H9 (cell line): Measurements from ENCODE around the gene ARHGEF12. TPM values are rescaled to one million over a fixed set of nuclear protein-coding genes. Genes with fewer than 3 reads are reported as not detected.

ENCODE experiments used
- DNase-seq: peaks from one replicate; pipeline ENCODE4 v3.0.0-alpha.2; 2017
- H2AFZ ChIP-seq: one replicate; pipeline ENCODE4 v1.6.1; 2013; ENCODE audit warnings: mild to moderate bottlenecking, low read length, control low read depth, moderate library complexity
- H2AK5ac ChIP-seq: 2 replicates; pipeline ENCODE4 v1.6.1; 2013; ENCODE audit warnings: low read length, control low read depth, mixed read lengths; ENCODE audit not compliant: insufficient read length
- H2BK120ac ChIP-seq: one replicate; pipeline ENCODE4 v1.6.1; 2013; ENCODE audit warnings: low read depth, mild to moderate bottlenecking, low read length, control low read depth, inconsistent platforms; ENCODE audit not compliant: poor library complexity, severe bottlenecking
- H2BK12ac ChIP-seq: 2 replicates; pipeline ENCODE4 v1.6.1; 2013; ENCODE audit warnings: low read length, control low read depth, mixed read lengths, low read depth; ENCODE audit not compliant: insufficient read length
- H2BK15ac ChIP-seq: 2 replicates; pipeline ENCODE4 v1.6.1; 2013; ENCODE audit warnings: low read depth, low read length, control low read depth
- H2BK20ac ChIP-seq: one replicate; pipeline ENCODE4 v1.6.1; 2013; ENCODE audit warnings: low read depth, mild to moderate bottlenecking, low read length, control low read depth, inconsistent platforms; ENCODE audit not compliant: poor library complexity, severe bottlenecking
- H2BK5ac ChIP-seq: 2 replicates; pipeline ENCODE4 v1.6.1; 2013; ENCODE audit warnings: low read length, control low read depth, mixed read lengths; ENCODE audit not compliant: insufficient read length
- H3K14ac ChIP-seq: 2 replicates; pipeline ENCODE4 v1.6.1; 2013; ENCODE audit warnings: low read length, control low read depth; ENCODE audit not compliant: insufficient read depth
- H3K18ac ChIP-seq: 2 replicates; pipeline ENCODE4 v1.6.1; 2013; ENCODE audit warnings: low read depth, mild to moderate bottlenecking, mixed read lengths, low read length, control low read depth; ENCODE audit not compliant: insufficient read length
- H3K23ac ChIP-seq: 2 replicates; pipeline ENCODE4 v1.6.1; 2013; ENCODE audit warnings: low read length, control low read depth, mixed read lengths, low read depth; ENCODE audit not compliant: insufficient read length
- H3K23me2 ChIP-seq: 2 replicates; pipeline ENCODE4 v1.6.1; 2013; ENCODE audit warnings: low read depth, mild to moderate bottlenecking, mixed read lengths, low read length, control low read depth; ENCODE audit not compliant: insufficient read length, poor library complexity, severe bottlenecking
- H3K27ac ChIP-seq: 2 replicates; pipeline ENCODE4 v1.5.1; 2013; ENCODE audit warnings: low read length, control low read depth, mixed read lengths, low read depth; ENCODE audit not compliant: insufficient read length
- H3K27me3 ChIP-seq: 2 replicates; pipeline ENCODE4 v1.6.1; 2013; ENCODE audit warnings: low read length, control low read depth, inconsistent platforms; ENCODE audit not compliant: insufficient read depth
- H3K4ac ChIP-seq: 2 replicates; pipeline ENCODE4 v1.6.1; 2013; ENCODE audit warnings: low read depth, mild to moderate bottlenecking, control low read depth, inconsistent platforms, low read length, moderate library complexity
- H3K4me1 ChIP-seq: 2 replicates; pipeline ENCODE4 v1.6.1; 2013; ENCODE audit warnings: low read length, control low read depth, inconsistent platforms; ENCODE audit not compliant: insufficient read depth
- H3K4me2 ChIP-seq: 2 replicates; pipeline ENCODE4 v1.6.1; 2013; ENCODE audit warnings: low read length, control low read depth, mixed read lengths; ENCODE audit not compliant: insufficient read length, insufficient read depth
- H3K56ac ChIP-seq: 2 replicates; pipeline ENCODE4 v1.6.1; 2013; ENCODE audit warnings: low read depth, mild to moderate bottlenecking, mixed read lengths, low read length, control low read depth; ENCODE audit not compliant: insufficient read length
- H3K79me1 ChIP-seq: 2 replicates; pipeline ENCODE4 v1.6.1; 2013; ENCODE audit warnings: low read depth, mild to moderate bottlenecking, moderate library complexity, low read length, control low read depth, inconsistent platforms; ENCODE audit not compliant: insufficient read depth, poor library complexity, severe bottlenecking
- H3K79me2 ChIP-seq: 2 replicates; pipeline ENCODE4 v1.6.1; 2013; ENCODE audit warnings: low read length, control low read depth, inconsistent platforms; ENCODE audit not compliant: insufficient read depth
- H3K9ac ChIP-seq: 2 replicates; pipeline ENCODE4 v1.6.1; 2013; ENCODE audit warnings: low read length, control low read depth, mixed read lengths; ENCODE audit not compliant: insufficient read length; ENCODE audit errors: extremely low read depth
- H3K9me3 ChIP-seq: one replicate; pipeline ENCODE4 v1.6.1; 2013; ENCODE audit warnings: low read depth, low read length, inconsistent platforms; ENCODE audit not compliant: control insufficient read depth
- H3T11ph ChIP-seq: one replicate; pipeline ENCODE4 v1.6.1; 2013; ENCODE audit warnings: mild to moderate bottlenecking, low read length, control low read depth, inconsistent platforms
- H4K20me1 ChIP-seq: one replicate; pipeline ENCODE4 v1.6.1; 2013; ENCODE audit not compliant: control insufficient read depth, insufficient read length, insufficient read depth
- H4K5ac ChIP-seq: 2 replicates; pipeline ENCODE4 v1.6.1; 2013; ENCODE audit warnings: low read depth, mild to moderate bottlenecking, mixed read lengths, low read length, control low read depth; ENCODE audit not compliant: insufficient read length
- H4K8ac ChIP-seq: replicated peaks from 2 replicates; pipeline ENCODE4 v1.6.1; 2013; ENCODE audit warnings: low read length, control low read depth, mixed read lengths, low read depth; ENCODE audit not compliant: insufficient read length
- H4K91ac ChIP-seq: 2 replicates; pipeline ENCODE4 v1.6.1; 2013; ENCODE audit warnings: low read depth, mild to moderate bottlenecking, moderate library complexity, mixed read lengths, low read length, control low read depth; ENCODE audit not compliant: insufficient read length
- H3K27ac Mint-ChIP-seq, 3 experiments: 2 replicates in 2 of 3; 3 replicates in 1 of 3; pipeline ENCODE4 v1.8.0; 2020 to 2021; ENCODE audit warnings: mixed read lengths in 3 of 3, mild to moderate bottlenecking in 1 of 3, moderate library complexity in 1 of 3
- H3K27me3 Mint-ChIP-seq: 2 replicates; pipeline ENCODE4 v1.8.0; 2021; ENCODE audit warnings: low read depth, mild to moderate bottlenecking, moderate library complexity, mixed read lengths
- H3K36me3 Mint-ChIP-seq, 3 experiments: 2 replicates in 2 of 3; 3 replicates in 1 of 3; pipeline ENCODE4 v1.8.0; 2020 to 2021; ENCODE audit warnings: low read depth in 3 of 3, mixed read lengths in 3 of 3; ENCODE audit not compliant: insufficient read depth in 1 of 3
- H3K4me1 Mint-ChIP-seq, 2 experiments: 2 replicates each; pipeline ENCODE4 v1.8.0; 2020; ENCODE audit warnings: mixed read lengths in 2 of 2
- H3K4me3 Mint-ChIP-seq, 2 experiments: 2 replicates in 1 of 2; 3 replicates in 1 of 2; pipeline ENCODE4 v1.8.0; 2020 to 2021; ENCODE audit warnings: mild to moderate bottlenecking in 2 of 2, mixed read lengths in 2 of 2, moderate library complexity in 1 of 2
- H3K9me3 Mint-ChIP-seq, 2 experiments: 2 replicates in 1 of 2; 3 replicates in 1 of 2; pipeline ENCODE4 v1.8.0; 2020; ENCODE audit warnings: mild to moderate bottlenecking in 2 of 2, mixed read lengths in 2 of 2, moderate library complexity in 1 of 2
- CTCF ChIP-seq: fragments of 200-600 bp; sonication (generic); conservative IDR thresholded peaks from 3 replicates; pipeline ENCODE4 v1.8.0; 2021; ENCODE audit warnings: antibody characterized with exemption, mild to moderate bottlenecking
- total RNA-seq: library from RNA; stranded (reverse); gene quantifications from 2 replicates; pipeline ENCODE4 v1.2.1, GENCODE V29; 2021

ARHGEF12 gene
- total RNA-seq, 1 experiment from 2014 or later: 27.0 TPM

GRCh38 chr11:120372296-120372695 is 36.1 kb downstream of the ARHGEF12 start:
- Histone ChIP-seq H3K4ac (no peak overlapping the region), H3K9ac (no peak overlapping the region), H2BK15ac (no peak overlapping the region), H4K20me1 (no peaks in the 10 kb centered on the region), H3K23me2 (no peaks in the 10 kb centered on the region), H3K9me3 (no peaks in the 10 kb centered on the region), H3K23ac (no peak overlapping the region), H4K5ac (no peak overlapping the region), H4K91ac (no peak overlapping the region), H3K14ac (no peak overlapping the region), H2AK5ac (no peak overlapping the region), H2BK12ac (no peak overlapping the region), H2BK120ac (no peak overlapping the region), H2AFZ (no peak overlapping the region), H3K4me1 (no peaks in the 10 kb centered on the region), H2BK5ac (no peak overlapping the region), H4K8ac (no peak overlapping the region), H3K18ac (no peak overlapping the region), H3K27me3 (no peaks in the 10 kb centered on the region), H3T11ph (no peak overlapping the region), H3K27ac (no peak overlapping the region), H2BK20ac (no peak overlapping the region), H3K79me1 (peaks cover 3% of the 10 kb centered on the region), H3K4me2 (no peak overlapping the region), H3K56ac (no peak overlapping the region), H3K79me2 (peaks cover 4% of the 10 kb centered on the region; the same call in 1 of the 2 replicates)
- no peak for DNase-seq
- H3K27ac Mint-ChIP-seq: no peak overlapping the region
- H3K4me1 Mint-ChIP-seq: peaks cover 18 to 30% of the 10 kb centered on the region in 2 experiments
- H3K4me3 Mint-ChIP-seq: no peak overlapping the region
- TF ChIP-seq CTCF: no peak
- peaks cover 3 to 7% (median 4%) of the 10 kb centered on the region in 3 experiments; a peak in 4 of 7 replicates for H3K36me3 Mint-ChIP-seq
- H3K9me3 Mint-ChIP-seq: no peaks in the 10 kb centered on the region
- H3K27me3 Mint-ChIP-seq: no peaks in the 10 kb centered on the region
